Endodermal cell (in vitro differentiated cells): ENCODE data around the gene KCNAB3. TPM values are rescaled to one million over a fixed set of nuclear protein-coding genes. Genes with fewer than 3 reads are reported as not detected.

Source experiments
- DNase-seq: peaks from one replicate; pipeline ENCODE4 v3.0.0-alpha.2; 2017
- H3K27ac ChIP-seq: 2 replicates; pipeline ENCODE4 v1.5.1; 2013; ENCODE audit warnings: mild to moderate bottlenecking, low read depth, low read length, moderate library complexity
- H3K27me3 ChIP-seq: 2 replicates; pipeline ENCODE4 v1.6.1; 2013; ENCODE audit warnings: mild to moderate bottlenecking, low read length, moderate library complexity; ENCODE audit not compliant: insufficient read depth, control insufficient read depth, poor library complexity, severe bottlenecking
- H3K36me3 ChIP-seq: 2 replicates; pipeline ENCODE4 v1.7.0; 2013; ENCODE audit warnings: mild to moderate bottlenecking, low read length, moderate library complexity; ENCODE audit not compliant: control insufficient read depth, insufficient read depth
- H3K4me1 ChIP-seq: one replicate; pipeline ENCODE4 v1.7.0; 2013; ENCODE audit warnings: low read length; ENCODE audit not compliant: control insufficient read depth, insufficient read depth
- H3K4me3 ChIP-seq: 2 replicates; pipeline ENCODE4 v1.5.1; 2013; ENCODE audit warnings: mild to moderate bottlenecking, low read length, moderate library complexity
- H3K9ac ChIP-seq: 2 replicates; pipeline ENCODE4 v1.6.1; 2013; ENCODE audit warnings: mild to moderate bottlenecking, low read length, moderate library complexity; ENCODE audit not compliant: poor library complexity, severe bottlenecking; ENCODE audit errors: extremely low read depth
- H3K9me3 ChIP-seq: 2 replicates; pipeline ENCODE4 v1.6.1; 2013; ENCODE audit warnings: mild to moderate bottlenecking, low read length, moderate library complexity; ENCODE audit not compliant: control insufficient read depth
- H3K27ac Mint-ChIP-seq: 2 replicates; pipeline ENCODE4 v1.8.0; 2020; ENCODE audit warnings: mixed read lengths
- H3K27me3 Mint-ChIP-seq: 2 replicates; pipeline ENCODE4 v1.8.0; 2021; ENCODE audit warnings: mild to moderate bottlenecking, mixed read lengths; ENCODE audit not compliant: insufficient read depth
- H3K36me3 Mint-ChIP-seq: 2 replicates; pipeline ENCODE4 v1.8.0; 2020; ENCODE audit warnings: low read depth, mixed read lengths
- H3K4me1 Mint-ChIP-seq: 2 replicates; pipeline ENCODE4 v1.8.0; 2020; ENCODE audit warnings: mixed read lengths
- H3K4me3 Mint-ChIP-seq: 2 replicates; pipeline ENCODE4 v1.8.0; 2020; ENCODE audit warnings: mild to moderate bottlenecking, moderate library complexity, mixed read lengths
- H3K9me3 Mint-ChIP-seq: 2 replicates; pipeline ENCODE4 v1.8.0; 2020; ENCODE audit warnings: mild to moderate bottlenecking, mixed read lengths
- WGBS, 2 experiments: methylation state at CpG; one replicate each; pipeline versions ENCODE4 v1.1.5 to v1.1.7; 2013; ENCODE audit warnings: missing lambda C conversion rate in 2 of 2, mixed read lengths in 1 of 2; ENCODE audit not compliant: insufficient coverage in 1 of 2, insufficient read length in 1 of 2; 5-methylcytosine and 5-hydroxymethylcytosine counted together
- total RNA-seq, 2 donors: library from RNA; stranded (reverse); fragmentation: NEBNext Ultra II Directional in 1 of 2; extraction: Animal tissue kit (Norgen Biotek cat#: 25700) in 1 of 2; gene quantifications; 2 replicates in 1 of 2; 3 replicates in 1 of 2; pipeline ENCODE4 v1.2.1, GENCODE V29; 2021
- TF ChIP-seq, protein P1 (sequence below): fragments of 200-600 bp; sonication (generic); conservative IDR thresholded peaks from 2 replicates; pipeline ENCODE4 v1.5.0; 2021; ENCODE audit warnings: antibody characterized with exemption, mild to moderate bottlenecking

The KCNAB3 gene
- total RNA-seq, 2 donors from 2014 or later = 4.0 to 6.5 TPM

DNA sequence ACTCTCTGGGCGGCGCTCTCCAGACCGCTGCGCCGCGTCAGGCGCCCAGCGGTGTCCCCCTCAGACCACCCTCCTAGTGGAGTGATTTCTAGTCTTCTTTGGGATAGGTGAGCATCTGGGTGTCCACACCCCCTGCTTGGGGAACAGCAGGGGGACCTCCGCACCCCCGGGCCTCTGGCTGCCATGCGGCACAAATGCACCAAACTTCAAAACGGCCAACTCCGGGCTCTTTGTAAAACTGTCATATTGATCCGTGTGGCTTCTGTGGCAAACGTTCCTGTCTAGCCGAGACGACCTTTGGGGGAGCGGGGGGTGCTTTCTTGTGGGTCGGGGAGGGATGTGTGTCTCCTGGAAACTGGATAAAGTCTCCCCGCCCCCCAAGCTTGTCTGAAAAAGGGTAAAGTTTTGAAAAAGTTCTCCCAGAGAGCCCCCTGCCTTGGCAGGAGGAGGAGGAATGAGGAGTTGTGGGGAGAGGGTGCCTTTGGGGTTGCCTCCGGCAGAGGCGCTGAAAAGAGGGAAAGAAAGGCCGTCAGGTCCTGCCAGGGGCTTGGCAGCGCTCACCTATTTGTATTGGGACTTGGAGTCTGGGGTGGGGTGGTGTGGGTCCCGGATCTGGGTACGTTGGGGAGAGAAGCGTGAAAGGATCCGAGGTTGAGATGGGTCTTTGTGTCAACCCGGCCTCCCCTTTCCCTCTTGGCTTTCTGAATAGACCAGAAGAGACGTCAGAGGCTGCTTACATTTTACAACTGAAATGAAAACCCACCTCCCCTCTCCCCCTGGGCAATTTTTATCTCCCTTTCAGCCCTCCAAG, 43.2 kb downstream of the KCNAB3 start:
- no peak overlapping the region for H3K4me3 Mint-ChIP-seq
- H3K27ac Mint-ChIP-seq = no peak overlapping the region
- H3K27me3 ChIP-seq = no peaks in the 10 kb centered on the region
- peaks cover 4% of the 10 kb centered on the region for H3K4me1 Mint-ChIP-seq
- H3K9me3 Mint-ChIP-seq = no peaks in the 10 kb centered on the region
- H3K27ac ChIP-seq = peak overlapping the region; percentile 93
- no peaks in the 10 kb centered on the region for H3K9me3 ChIP-seq
- peaks cover 9% of the 10 kb centered on the region for H3K4me1 ChIP-seq
- WGBS, 2 experiments = 4% methylated on average over 30 of the region's 30 CpGs; no CpG with 5 or more reads in 1 of the 2 experiments
- TF ChIP-seq, protein P1, sequence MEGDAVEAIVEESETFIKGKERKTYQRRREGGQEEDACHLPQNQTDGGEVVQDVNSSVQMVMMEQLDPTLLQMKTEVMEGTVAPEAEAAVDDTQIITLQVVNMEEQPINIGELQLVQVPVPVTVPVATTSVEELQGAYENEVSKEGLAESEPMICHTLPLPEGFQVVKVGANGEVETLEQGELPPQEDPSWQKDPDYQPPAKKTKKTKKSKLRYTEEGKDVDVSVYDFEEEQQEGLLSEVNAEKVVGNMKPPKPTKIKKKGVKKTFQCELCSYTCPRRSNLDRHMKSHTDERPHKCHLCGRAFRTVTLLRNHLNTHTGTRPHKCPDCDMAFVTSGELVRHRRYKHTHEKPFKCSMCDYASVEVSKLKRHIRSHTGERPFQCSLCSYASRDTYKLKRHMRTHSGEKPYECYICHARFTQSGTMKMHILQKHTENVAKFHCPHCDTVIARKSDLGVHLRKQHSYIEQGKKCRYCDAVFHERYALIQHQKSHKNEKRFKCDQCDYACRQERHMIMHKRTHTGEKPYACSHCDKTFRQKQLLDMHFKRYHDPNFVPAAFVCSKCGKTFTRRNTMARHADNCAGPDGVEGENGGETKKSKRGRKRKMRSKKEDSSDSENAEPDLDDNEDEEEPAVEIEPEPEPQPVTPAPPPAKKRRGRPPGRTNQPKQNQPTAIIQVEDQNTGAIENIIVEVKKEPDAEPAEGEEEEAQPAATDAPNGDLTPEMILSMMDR = no peak
- peak overlapping the region; percentile 81 for H3K4me3 ChIP-seq
- peaks cover 11% of the 10 kb centered on the region for H3K36me3 Mint-ChIP-seq
- H3K9ac ChIP-seq = peak overlapping the region; percentile 41
- peaks cover 8% of the 10 kb centered on the region for H3K27me3 Mint-ChIP-seq
- H3K36me3 ChIP-seq = peaks cover 25% of the 10 kb centered on the region
- peak; percentile 85 for DNase-seq

DNA sequence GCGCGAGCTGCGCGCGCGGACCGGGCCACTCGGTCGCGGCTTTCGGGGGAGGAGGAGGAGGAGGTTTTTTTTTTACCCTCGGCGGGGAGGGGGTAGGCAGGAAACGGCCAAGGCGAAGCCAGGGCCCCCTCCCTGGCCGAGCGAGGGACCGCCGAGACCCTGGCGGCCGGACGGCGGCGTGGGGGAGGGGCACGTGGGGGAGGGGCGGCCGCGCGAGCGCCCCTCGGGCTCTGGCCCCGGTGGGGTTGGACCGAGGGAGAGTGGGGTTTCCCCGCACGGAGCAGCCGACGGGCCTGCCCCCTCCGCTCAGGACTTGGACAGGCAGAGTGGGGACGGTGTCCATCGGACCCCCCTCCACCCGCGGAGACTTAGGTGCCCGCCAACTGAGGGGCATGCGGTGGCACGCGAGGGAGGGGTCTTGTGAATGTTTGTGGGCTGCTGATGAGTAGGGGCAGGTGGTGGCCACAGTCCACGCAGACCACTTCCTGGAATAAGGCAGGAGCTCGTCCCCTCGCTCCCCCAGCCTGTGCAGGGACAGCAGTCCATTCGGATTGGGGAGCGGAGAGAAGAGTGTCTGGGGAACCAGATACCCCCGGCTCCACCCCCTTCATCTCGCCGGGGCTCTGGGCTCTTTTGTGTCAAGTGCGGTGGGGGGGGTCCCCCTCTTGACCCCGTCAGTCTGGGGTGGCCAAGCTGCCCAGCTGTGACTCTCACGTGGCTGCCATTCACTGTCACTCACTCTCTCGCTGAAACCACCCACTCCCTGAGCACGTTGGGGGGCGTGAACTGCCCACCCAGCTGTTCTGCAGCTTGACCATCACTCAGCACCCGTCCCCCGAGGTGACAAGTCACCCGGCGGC, 44.1 kb downstream of the KCNAB3 start:
- H3K27ac Mint-ChIP-seq = no peak overlapping the region
- DNase-seq = peak; percentile 81

More for the DNA sequence above, 44.1 kb downstream of the KCNAB3 start:
- H3K4me1 Mint-ChIP-seq = peaks cover 4% of the 10 kb centered on the region
- TF ChIP-seq, protein P1 = no peak
- H3K27me3 Mint-ChIP-seq = peaks cover 8% of the 10 kb centered on the region
- peak overlapping the region; percentile 60 for H3K9ac ChIP-seq
- peaks cover 4% of the 10 kb centered on the region for H3K36me3 Mint-ChIP-seq
- H3K4me3 ChIP-seq = peak overlapping the region; percentile 81
- H3K9me3 ChIP-seq = no peaks in the 10 kb centered on the region
- H3K27ac ChIP-seq = peak overlapping the region; percentile 93
- H3K27me3 ChIP-seq = no peaks in the 10 kb centered on the region
- peaks cover 9% of the 10 kb centered on the region for H3K4me1 ChIP-seq
- peaks cover 24% of the 10 kb centered on the region for H3K36me3 ChIP-seq
- no peaks in the 10 kb centered on the region for H3K9me3 Mint-ChIP-seq
- WGBS, 2 experiments = 0 to 5% methylated on average over 6 to 63 of the region's 64 CpGs
- H3K4me3 Mint-ChIP-seq = no peak overlapping the region
